ENCODE results near the gene PNKD. TPM values are rescaled to one million over a fixed set of nuclear protein-coding genes. Genes with fewer than 3 reads are reported as not detected.

Gene PNKD
- total RNA-seq, 4 donors from 2014 or later: 20.1 to 35.8 (median 31.9) TPM

DNA sequence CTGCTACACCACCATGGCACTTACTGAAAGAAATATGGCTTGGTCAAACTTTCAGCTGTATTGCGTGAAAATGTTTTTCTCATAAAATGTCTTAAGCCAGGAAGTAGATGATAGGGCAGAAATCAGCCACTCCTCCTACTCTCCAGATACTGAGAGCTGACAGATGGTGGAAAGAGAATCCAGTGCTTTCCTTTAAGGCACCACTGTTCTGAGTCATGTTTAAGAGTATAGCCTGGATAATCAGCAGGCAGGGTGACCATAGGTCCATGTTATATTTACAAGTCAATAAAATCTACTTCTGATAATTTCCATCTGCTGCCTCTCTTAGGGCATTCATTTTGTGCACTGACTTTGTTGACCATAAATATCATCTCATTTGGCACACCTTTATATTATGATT lies 31.4 kb upstream of the PNKD start:
- DNase-seq (no peak), ATAC-seq (no peak)
- in situ Hi-C loops (cut with MboI; ENCODE audit: low sequenced_read_pairs in 4 of 4) (no loop called here), intact Hi-C loops (cut with DNase I; ENCODE audit: low total_unique reads) (no loop called here)
- no peaks in the 10 kb centered on the region for H3K4me1 ChIP-seq
- TF ChIP-seq POLR2A (IDR thresholded peaks at IDR 0.05): no peak
- TF ChIP-seq, protein P1, sequence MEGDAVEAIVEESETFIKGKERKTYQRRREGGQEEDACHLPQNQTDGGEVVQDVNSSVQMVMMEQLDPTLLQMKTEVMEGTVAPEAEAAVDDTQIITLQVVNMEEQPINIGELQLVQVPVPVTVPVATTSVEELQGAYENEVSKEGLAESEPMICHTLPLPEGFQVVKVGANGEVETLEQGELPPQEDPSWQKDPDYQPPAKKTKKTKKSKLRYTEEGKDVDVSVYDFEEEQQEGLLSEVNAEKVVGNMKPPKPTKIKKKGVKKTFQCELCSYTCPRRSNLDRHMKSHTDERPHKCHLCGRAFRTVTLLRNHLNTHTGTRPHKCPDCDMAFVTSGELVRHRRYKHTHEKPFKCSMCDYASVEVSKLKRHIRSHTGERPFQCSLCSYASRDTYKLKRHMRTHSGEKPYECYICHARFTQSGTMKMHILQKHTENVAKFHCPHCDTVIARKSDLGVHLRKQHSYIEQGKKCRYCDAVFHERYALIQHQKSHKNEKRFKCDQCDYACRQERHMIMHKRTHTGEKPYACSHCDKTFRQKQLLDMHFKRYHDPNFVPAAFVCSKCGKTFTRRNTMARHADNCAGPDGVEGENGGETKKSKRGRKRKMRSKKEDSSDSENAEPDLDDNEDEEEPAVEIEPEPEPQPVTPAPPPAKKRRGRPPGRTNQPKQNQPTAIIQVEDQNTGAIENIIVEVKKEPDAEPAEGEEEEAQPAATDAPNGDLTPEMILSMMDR (IDR thresholded peaks at IDR 0.05 in 4 of 5, conservative IDR thresholded peaks at IDR 0.05 in 1 of 5): no peak
- no peak overlapping the region for H3K4me3 ChIP-seq
- H3K27me3 ChIP-seq: no peaks in the 10 kb centered on the region
- H3K36me3 ChIP-seq: peaks cover 0 to 97% of the 10 kb centered on the region in 2 donors
- no peak overlapping the region for H3K27ac ChIP-seq
- no peaks in the 10 kb centered on the region for H3K9me3 ChIP-seq

DNA sequence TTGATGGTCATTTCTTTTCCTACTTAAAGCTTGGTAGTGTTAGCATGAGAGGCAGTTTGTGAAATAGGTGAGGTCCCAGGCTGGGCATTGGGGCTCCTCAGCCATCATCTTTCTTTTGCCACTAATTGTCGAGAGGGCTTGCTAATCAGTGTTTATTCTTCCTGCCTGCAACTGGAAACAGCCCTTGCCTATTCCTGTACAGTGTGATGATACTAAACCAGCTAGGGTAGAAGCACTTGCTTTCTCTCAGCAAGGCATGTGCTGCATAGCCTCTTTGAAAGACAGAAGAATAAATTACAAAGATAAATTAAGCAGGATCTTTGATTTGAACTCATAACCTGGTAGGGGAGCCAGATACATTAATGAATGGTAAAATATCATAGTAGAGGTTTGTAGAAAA lies 26.1 kb upstream of the PNKD start:
- in situ Hi-C loops (cut with MboI; ENCODE audit: low sequenced_read_pairs in 4 of 4) (no loop called here), intact Hi-C loops (cut with DNase I; ENCODE audit: low total_unique reads) (no loop called here)
- Histone ChIP-seq H3K27me3 (no peaks in the 10 kb centered on the region), H3K9me3 (no peaks in the 10 kb centered on the region), H3K36me3 (peaks cover 0 to 94% of the 10 kb centered on the region in 2 donors), H3K4me3 (no peak overlapping the region), H3K4me1 (peaks cover 0 to 7% of the 10 kb centered on the region in 2 donors), H3K27ac (no peak overlapping the region)
- DNase-seq: no peak
- TF ChIP-seq, protein P1 (IDR thresholded peaks at IDR 0.05 in 4 of 5, conservative IDR thresholded peaks at IDR 0.05 in 1 of 5): no peak
- no peak for TF ChIP-seq POLR2A (IDR thresholded peaks at IDR 0.05)
- ATAC-seq: no peak

DNA sequence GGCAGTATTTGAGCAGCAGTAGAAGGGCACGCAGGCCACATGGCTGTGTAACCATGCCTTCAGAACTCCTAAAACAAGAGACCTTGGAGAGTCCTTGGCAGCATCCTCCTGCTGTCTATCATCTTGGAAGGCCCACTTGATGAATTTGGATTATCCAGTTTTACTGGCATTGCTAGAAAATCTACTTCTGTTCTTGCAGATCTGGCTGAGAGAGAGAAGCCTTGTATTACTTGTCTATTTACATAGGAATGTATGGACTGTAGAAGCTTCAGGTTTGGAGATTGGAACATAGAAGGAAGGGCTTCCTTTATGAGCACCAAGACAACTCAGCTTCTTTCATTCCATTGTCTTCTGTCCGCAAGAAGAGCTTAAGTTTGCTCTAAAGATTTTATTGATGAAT lies 25.7 kb upstream of the PNKD start:
- intact Hi-C loops (cut with DNase I; ENCODE audit: low total_unique reads) (no loop called here), in situ Hi-C loops (cut with MboI; ENCODE audit: low sequenced_read_pairs in 4 of 4) (no loop called here)
- Histone ChIP-seq H3K36me3 (peaks cover 0 to 94% of the 10 kb centered on the region in 2 donors), H3K4me1 (peaks cover 0 to 7% of the 10 kb centered on the region in 2 donors), H3K27me3 (no peaks in the 10 kb centered on the region), H3K4me3 (no peak overlapping the region), H3K27ac (peak overlapping the region in 1 of 4 donors; percentile 21), H3K9me3 (no peaks in the 10 kb centered on the region)
- ATAC-seq: no peak
- DNase-seq: no peak
- TF ChIP-seq, protein P1 (IDR thresholded peaks at IDR 0.05 in 4 of 5, conservative IDR thresholded peaks at IDR 0.05 in 1 of 5): no peak
- no peak for TF ChIP-seq POLR2A (IDR thresholded peaks at IDR 0.05)

DNA sequence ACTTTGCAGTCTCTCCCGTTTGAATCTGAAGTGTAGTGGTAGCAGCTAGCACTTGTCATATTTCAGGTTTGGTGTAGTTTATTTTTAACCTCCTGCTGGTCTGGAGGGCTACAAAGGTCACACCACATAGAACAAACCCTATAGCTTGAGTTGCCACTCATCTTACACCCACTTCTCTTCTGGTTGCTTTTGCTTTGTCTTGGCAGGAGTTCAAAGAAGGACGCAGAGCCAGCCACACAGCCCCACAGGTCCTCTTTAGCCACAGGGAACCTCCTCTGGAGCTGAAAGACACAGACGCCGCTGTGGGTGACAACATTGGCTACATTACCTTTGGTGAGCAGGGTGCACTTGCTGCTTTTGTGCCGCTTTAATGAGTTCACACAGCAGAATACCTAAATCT lies 25.1 kb upstream of the PNKD start:
- DNase-seq (no peak), ATAC-seq (peak in 1 of 2 donors; percentile 25)
- Histone ChIP-seq H3K9me3 (no peaks in the 10 kb centered on the region), H3K27ac (peak overlapping the region in 2 of 4 donors; percentile 17 to 21), H3K36me3 (peaks cover 0 to 94% of the 10 kb centered on the region in 2 donors), H3K4me1 (peaks cover 0 to 7% of the 10 kb centered on the region in 2 donors), H3K4me3 (no peak overlapping the region), H3K27me3 (no peaks in the 10 kb centered on the region)
- intact Hi-C loops (cut with DNase I; ENCODE audit: low total_unique reads) (no loop called here), in situ Hi-C loops (cut with MboI; ENCODE audit: low sequenced_read_pairs in 4 of 4) (no loop called here)
- TF ChIP-seq, protein P1 (IDR thresholded peaks at IDR 0.05 in 4 of 5, conservative IDR thresholded peaks at IDR 0.05 in 1 of 5): no peak
- TF ChIP-seq POLR2A (IDR thresholded peaks at IDR 0.05): no peak

DNA sequence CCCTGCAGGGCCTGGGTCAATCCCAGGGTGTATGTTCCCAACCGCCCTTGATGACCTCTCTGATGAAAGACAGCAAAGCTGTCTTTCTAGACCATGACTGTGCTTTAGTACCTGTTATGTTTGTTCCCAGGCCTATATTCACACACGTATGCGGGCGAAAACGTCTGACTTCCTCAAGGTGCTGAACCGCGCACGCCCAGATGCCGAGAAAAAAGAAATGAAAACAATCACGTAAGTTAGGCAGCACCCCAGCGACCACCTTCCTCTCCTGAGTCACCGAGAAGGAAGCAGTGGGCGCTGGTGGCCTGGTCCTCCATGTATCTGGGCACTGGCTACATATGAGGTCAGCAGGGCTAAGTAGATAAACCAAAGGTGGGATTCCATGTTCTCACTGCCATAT lies 20.6 kb upstream of the PNKD start:
- no peaks in the 10 kb centered on the region for H3K9me3 ChIP-seq
- H3K27me3 ChIP-seq: no peaks in the 10 kb centered on the region
- ATAC-seq (no peak), DNase-seq (no peak)
- in situ Hi-C loops (cut with MboI; ENCODE audit: low sequenced_read_pairs in 4 of 4) (loop anchor here in 2 of 4 donors (10.0 kb wide), 1 partner anchor 65 kb away; no protein-coding TSS in a partner anchor), intact Hi-C loops (cut with DNase I; ENCODE audit: low total_unique reads) (no loop called here)
- peaks cover 16 to 29% of the 10 kb centered on the region in 2 donors for H3K4me1 ChIP-seq
- H3K27ac ChIP-seq: peak overlapping the region in 1 of 4 donors; percentile 10
- H3K36me3 ChIP-seq: peaks cover 0 to 100% of the 10 kb centered on the region in 2 donors
- TF ChIP-seq, protein P1 (IDR thresholded peaks at IDR 0.05 in 4 of 5, conservative IDR thresholded peaks at IDR 0.05 in 1 of 5): no peak
- TF ChIP-seq POLR2A (IDR thresholded peaks at IDR 0.05): no peak
- H3K4me3 ChIP-seq: no peak overlapping the region
